ENCODE measurements around the gene CCR8. TPM values are rescaled to one million over a fixed set of nuclear protein-coding genes. Genes with fewer than 3 reads are reported as not detected.
"Not testable (repeated sequence)": the region's sequence is repeated elsewhere in the genome, so short reads cannot be mapped to it uniquely, and the experiment has no call there.

CCR8 gene
- total and polyA plus RNA-seq, 12 donors: not detected

GRCh38 chr3:39315420-39315819, 14.1 kb upstream of the CCR8 start:
- TF ChIP-seq CTCF (IDR thresholded peaks at IDR 0.05): no peak
- ATAC-seq (no peak), DNase-seq (no peak)
- Histone ChIP-seq H3K27ac (no peak overlapping the region), H3K4me3 (no peak overlapping the region), H3K4me1 (no peaks in the 10 kb centered on the region), H3K36me3 (no peaks in the 10 kb centered on the region), H3K9me3 (peaks cover 0 to 38% (median 6%) of the 10 kb centered on the region in 11 donors), H3K27me3 (no peaks in the 10 kb centered on the region)
- WGBS, 2 donors: 88 to 92% methylated on average over 1 of the region's 1 CpG
- intact Hi-C loops (cut with DNase I): no loop called here

- DNase-seq (no peak), ATAC-seq (no peak)
- Histone ChIP-seq H3K36me3 (no peaks in the 10 kb centered on the region), H3K27ac (no peak overlapping the region), H3K4me3 (no peak overlapping the region), H3K9me3 (peaks cover 0 to 31% (median 6%) of the 10 kb centered on the region in 11 donors), H3K4me1 (no peaks in the 10 kb centered on the region), H3K27me3 (no peaks in the 10 kb centered on the region)
- no peak for TF ChIP-seq CTCF (IDR thresholded peaks at IDR 0.05)
- intact Hi-C loops (cut with DNase I): no loop called here
- 88 to 94% methylated on average over 2 of the region's 2 CpGs for WGBS, 2 donors
Observed at GRCh38 chr3:39317571-39318169, 11.8 kb upstream of the CCR8 start.

GRCh38 chr3:39318301-39318700, 11.2 kb upstream of the CCR8 start:
- H3K36me3 ChIP-seq: no peaks in the 10 kb centered on the region
- H3K27ac ChIP-seq: no peak overlapping the region
- intact Hi-C loops (cut with DNase I): no loop called here
- 75 to 85% methylated on average over 1 of the region's 1 CpG for WGBS, 2 donors
- H3K9me3 ChIP-seq: peaks cover 0 to 29% (median 6%) of the 10 kb centered on the region in 11 donors
- peaks cover 0 to under 1% (median 0%) of the 10 kb centered on the region in 7 donors for H3K27me3 ChIP-seq
- DNase-seq (no peak), ATAC-seq (no peak)
- H3K4me3 ChIP-seq: no peak overlapping the region
- no peak for TF ChIP-seq CTCF (IDR thresholded peaks at IDR 0.05)
- H3K4me1 ChIP-seq: no peaks in the 10 kb centered on the region

GRCh38 chr3:39319249-39319648, 10.3 kb upstream of the CCR8 start:
- no peaks in the 10 kb centered on the region for H3K4me1 ChIP-seq

GRCh38 chr3:39321574-39321983, 7.9 kb upstream of the CCR8 start:
- H3K36me3 ChIP-seq; DNase-seq; H3K9me3 ChIP-seq; H3K27ac ChIP-seq; ATAC-seq; intact Hi-C loops (cut with DNase I); H3K4me3 ChIP-seq; H3K4me1 ChIP-seq: not testable (repeated sequence)
- H3K27me3 ChIP-seq: peaks cover 0 to 11% (median 0%) of the 10 kb centered on the region in 7 donors
- 80 to 89% methylated on average over 2 of the region's 2 CpGs for WGBS, 2 donors

More at GRCh38 chr3:39319249-39319648, 10.3 kb upstream of the CCR8 start:
- intact Hi-C loops (cut with DNase I): no loop called here
- DNase-seq (no peak), ATAC-seq (no peak)
- Histone ChIP-seq H3K9me3 (peaks cover 0 to 22% (median 6%) of the 10 kb centered on the region in 11 donors), H3K27ac (no peak overlapping the region), H3K36me3 (no peaks in the 10 kb centered on the region), H3K27me3 (peaks cover 0 to 9% (median 0%) of the 10 kb centered on the region in 7 donors), H3K4me3 (no peak overlapping the region)
- no peak for TF ChIP-seq CTCF (IDR thresholded peaks at IDR 0.05)

GRCh38 chr3:39322209-39322715, 7.2 kb upstream of the CCR8 start:
- intact Hi-C loops (cut with DNase I); H3K4me3 ChIP-seq; H3K9me3 ChIP-seq; H3K36me3 ChIP-seq; DNase-seq; H3K4me1 ChIP-seq; H3K27ac ChIP-seq; ATAC-seq: not testable (repeated sequence)
- 56 to 62% methylated on average over 3 of the region's 3 CpGs for WGBS, 2 donors
- peaks cover 0 to 11% (median 0%) of the 10 kb centered on the region in 7 donors for H3K27me3 ChIP-seq

All from heart right ventricle (tissue), 16 donors.